GM12872 (cell line): ENCODE measurements around the gene RPTOR.

Source experiments
- TF ChIP-seq, protein P1 (sequence below): IDR thresholded peaks from 3 replicates; pipeline ENCODE4 v1.5.1; 2011; ENCODE audit warnings: low read depth, mild to moderate bottlenecking, low read length, moderate library complexity; ENCODE audit not compliant: insufficient read depth

Gene RPTOR

DNA sequence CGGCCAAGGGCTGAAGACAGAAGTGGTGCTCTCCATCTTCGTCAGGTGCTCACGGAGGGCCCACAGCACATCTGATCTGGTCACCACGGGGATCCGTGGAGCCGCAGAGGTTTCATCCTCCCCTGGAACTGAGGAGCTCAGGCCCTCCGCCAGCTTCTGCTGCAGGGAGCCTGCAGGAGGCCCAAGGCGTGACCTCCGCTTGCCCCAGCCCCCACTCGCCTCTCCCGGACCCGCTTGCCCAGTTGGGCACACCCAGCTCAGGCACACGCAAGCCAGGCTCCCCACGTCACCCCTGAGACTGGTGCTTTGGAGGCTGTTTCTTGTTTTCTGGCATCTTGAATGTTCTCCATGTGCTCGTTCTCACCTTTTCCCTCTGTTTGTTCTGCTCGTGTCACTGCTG is 407.7 kb downstream of the RPTOR start:
- TF ChIP-seq, protein P1, sequence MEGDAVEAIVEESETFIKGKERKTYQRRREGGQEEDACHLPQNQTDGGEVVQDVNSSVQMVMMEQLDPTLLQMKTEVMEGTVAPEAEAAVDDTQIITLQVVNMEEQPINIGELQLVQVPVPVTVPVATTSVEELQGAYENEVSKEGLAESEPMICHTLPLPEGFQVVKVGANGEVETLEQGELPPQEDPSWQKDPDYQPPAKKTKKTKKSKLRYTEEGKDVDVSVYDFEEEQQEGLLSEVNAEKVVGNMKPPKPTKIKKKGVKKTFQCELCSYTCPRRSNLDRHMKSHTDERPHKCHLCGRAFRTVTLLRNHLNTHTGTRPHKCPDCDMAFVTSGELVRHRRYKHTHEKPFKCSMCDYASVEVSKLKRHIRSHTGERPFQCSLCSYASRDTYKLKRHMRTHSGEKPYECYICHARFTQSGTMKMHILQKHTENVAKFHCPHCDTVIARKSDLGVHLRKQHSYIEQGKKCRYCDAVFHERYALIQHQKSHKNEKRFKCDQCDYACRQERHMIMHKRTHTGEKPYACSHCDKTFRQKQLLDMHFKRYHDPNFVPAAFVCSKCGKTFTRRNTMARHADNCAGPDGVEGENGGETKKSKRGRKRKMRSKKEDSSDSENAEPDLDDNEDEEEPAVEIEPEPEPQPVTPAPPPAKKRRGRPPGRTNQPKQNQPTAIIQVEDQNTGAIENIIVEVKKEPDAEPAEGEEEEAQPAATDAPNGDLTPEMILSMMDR = no peak

DNA sequence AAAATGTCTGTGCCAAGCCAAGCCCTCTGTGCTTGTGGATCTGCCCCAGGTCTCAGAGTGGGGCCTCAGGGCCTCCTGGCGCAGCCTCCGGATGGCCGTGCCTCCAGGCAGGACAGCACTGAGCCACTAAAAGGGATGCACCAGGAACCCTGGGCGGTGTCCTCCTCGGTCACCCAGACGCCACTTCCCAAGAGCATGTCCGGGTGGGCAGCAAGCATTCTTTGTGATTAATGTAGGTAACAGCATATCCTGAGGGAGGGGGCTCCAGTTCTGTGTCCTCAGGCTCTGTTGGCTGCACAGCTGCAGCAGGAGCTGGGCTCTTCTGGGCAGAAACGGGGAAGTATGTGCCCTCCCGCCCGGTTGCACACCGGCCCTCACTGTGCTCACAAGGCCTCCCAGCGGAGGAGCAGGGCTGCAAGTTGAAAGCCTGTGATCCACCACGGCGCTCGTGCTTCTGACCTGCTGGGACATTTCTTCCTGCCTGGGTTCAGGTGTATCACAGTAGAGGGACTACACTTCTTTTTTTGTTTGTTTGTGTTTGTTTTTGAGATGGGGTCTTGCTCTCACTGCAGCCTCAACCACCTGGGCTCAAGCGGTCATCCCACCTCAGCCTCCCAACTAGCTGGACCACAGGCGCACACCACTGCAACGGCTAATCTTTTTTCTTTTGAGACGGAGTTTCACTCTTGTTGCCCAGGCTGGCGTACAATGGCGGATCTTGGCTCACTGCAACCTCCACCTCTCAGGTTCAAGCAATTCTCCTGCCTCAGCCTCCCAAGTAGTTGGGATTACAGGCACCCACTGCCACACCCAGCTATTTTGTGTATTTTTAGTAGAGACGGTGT is 409.1 kb downstream of the RPTOR start:
- TF ChIP-seq, protein P1 = no peak

DNA sequence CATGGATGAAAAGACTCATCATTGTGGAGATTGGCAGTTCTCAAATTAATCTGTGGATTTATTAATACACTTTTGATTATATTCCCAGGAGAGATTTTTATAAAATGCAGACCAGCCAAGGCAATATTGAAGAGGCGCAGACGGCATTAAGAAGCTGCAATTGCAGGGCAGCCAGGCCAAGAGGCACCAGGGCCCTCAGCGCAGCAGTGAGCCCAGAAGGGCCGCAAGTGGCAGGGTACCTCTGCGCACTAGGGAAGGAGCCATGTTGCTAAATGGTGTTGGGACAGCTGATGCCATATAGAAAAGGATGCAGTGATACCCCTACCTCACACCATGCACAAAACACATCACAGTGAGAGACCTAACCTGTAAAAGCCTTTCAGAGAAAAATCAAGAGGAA is 410.4 kb downstream of the RPTOR start:
- TF ChIP-seq, protein P1 = no peak

- TF ChIP-seq, protein P1 = no peak
Measured at GRCh38 chr17:80955671-80956280, 411.1 kb downstream of the RPTOR start.

- TF ChIP-seq, protein P1 = no peak
Measured at GRCh38 chr17:80956321-80957190, 411.9 kb downstream of the RPTOR start.

GRCh38 chr17:80957461-80957941 is 412.9 kb downstream of the RPTOR start:
- TF ChIP-seq, protein P1 = no peak

GRCh38 chr17:80959330-80960036 is 414.8 kb downstream of the RPTOR start:
- TF ChIP-seq, protein P1 = no peak
